A549 treated with AZD2906 at 1 μM for 4 hours (cell line): Measurements from ENCODE around the gene LDLRAD2. TPM values are rescaled to one million over a fixed set of nuclear protein-coding genes. Genes with fewer than 3 reads are reported as not detected.

Experiments
- total RNA-seq: library from RNA; stranded (reverse); fragments of 200-300 nt; extraction: Qiagen RNA extraction; gene quantifications from 5 replicates; pipeline ENCODE4 v1.2.3, GENCODE V29; 2022

LDLRAD2 gene, protein sequence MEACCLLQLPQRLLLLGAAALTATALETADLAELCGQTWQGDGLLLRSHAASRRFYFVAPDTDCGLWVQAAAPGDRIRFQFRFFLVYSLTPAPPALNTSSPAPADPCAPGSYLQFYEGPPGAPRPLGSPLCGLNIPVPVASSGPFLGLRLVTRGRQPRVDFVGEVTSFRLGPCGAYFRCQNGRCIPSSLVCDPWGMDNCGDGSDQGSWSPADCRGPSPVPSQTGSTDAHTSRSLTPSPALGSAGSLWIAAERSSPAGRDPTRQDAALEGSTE
- total RNA-seq, result 0.08 to 0.14 TPM (median 0.13 TPM) in 4 of 5 replicates, not detected in the other

DNA sequence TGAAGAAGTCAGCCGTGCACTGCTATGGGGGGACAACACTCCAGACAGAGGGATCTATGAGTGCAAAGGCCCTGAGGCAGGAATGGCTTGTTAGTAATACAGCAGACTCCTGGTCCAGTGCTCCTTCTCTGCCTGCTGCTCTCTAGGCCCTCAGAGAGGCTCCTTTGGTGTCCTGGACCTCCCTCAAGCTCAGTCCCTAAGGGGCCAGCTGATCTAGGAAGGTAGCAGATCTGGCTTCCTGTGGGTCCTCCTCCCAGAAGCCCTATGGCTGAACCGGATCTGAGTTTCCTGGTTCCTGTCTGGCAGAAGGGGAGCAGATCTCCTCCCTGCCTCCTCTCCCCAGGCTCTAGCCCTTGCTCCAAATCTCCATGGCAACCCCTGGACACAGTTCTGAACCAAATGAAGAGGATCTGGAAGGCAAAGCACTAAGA is at the start of gene LDLRAD2:
LDLRAD2 (plus strand) TSS at position 391 of the 431 bp plus-strand sequence. CDS start 187 bp downstream, outside the sequence.

DNA sequence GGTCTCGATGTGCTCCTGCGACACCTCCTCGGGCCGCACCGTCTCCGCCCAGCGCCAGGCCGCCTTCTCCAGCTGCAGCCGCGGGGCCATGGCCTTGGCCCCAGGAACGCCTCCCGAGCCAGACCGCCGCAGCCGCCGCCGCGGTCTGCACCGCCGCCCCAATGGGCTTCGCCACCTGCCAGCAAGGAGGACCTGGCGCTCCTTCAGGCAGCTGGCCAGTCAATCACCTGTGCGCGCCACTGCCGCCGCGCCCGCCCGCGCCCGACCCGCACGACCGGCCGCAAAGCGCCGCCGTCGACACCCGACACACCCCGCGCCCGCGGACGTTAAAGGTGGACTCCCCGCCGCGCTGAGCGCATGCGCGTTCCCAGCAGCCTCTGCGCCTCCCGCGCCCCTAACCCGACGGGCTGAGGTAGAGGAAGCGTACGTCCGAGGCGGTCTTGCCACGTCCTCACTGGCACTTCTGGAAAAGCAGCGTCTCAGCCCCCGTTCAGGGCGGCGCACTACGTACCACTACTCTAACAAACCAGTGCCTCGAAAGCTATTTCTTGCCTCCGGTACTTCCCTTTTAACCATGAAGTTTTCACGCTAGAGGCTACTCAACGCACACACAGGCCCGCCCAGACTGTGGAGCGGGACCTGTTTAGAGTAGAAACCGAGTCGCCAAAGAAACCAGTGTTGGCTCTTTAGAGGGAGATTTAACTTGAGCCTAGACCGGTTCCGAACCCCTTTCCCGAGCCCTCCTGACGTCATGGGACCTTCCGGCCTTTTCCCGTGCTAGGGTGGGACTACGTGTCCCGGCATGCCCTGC is 29.0 kb upstream of the LDLRAD2 start, which contains the start of gene USP48:
USP48 (minus strand) TSS at position 282 of the 811 bp plus-strand sequence; CDS start at position 90, 192 bp downstream.

Other genes with a start within 250 kb of the LDLRAD2 start
- 8.3 to 10.5 TPM (median 9.7 TPM) in 5 replicates for gene RAP1GAP, start 142.9 kb upstream of the LDLRAD2 start, total RNA-seq
- gene USP48, start 29.1 kb upstream of the LDLRAD2 start, total RNA-seq, result 14.1 to 18.8 TPM (median 16.2 TPM) in 5 replicates
- 59.8 to 82.6 TPM (median 72.9 TPM) in 5 replicates for gene HSPG2, start 125.0 kb downstream of the LDLRAD2 start, total RNA-seq
- not detected in 5 replicates for gene CELA3B, start 164.8 kb downstream of the LDLRAD2 start, total RNA-seq
- not detected in 5 replicates for gene CELA3A, start 189.4 kb downstream of the LDLRAD2 start, total RNA-seq
- gene CDC42, start 240.4 kb downstream of the LDLRAD2 start, total RNA-seq, result 144 to 223 TPM (median 153 TPM) in 5 replicates